ENCODE measurements around the gene MCU. TPM values are rescaled to one million over a fixed set of nuclear protein-coding genes. Genes with fewer than 3 reads are reported as not detected.

MCU gene
- total and polyA plus RNA-seq, 2 of the 4 experiments (the other 2 are of a cell fraction) = 36.2 to 36.7 TPM

DNA sequence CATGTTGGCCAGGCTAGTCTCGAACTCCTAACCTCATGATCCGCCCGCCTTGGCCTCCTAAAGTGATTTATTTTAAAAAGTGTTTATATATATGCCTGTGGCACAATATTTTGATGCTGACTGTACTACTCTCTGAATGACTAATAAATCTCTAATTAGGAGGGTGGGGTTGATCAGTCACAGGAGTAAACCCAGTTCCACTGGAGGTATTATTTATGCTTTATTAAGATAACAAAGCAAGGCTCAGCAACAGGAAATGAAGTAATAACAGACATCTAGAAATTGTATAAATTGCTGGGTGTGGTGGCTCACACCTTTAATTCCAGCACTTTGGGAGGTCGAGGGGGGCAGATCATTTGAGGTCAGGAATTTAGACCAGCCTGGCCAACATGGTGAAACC, 26.0 kb upstream of the MCU start:
- no peaks in the 10 kb centered on the region for H3K79me1 ChIP-seq (ENCODE audit: low read depth in 1 of 2, low read length in 2 of 2)
- no peak overlapping the region for H2BK5ac ChIP-seq (ENCODE audit: low read depth, low read length, poor library complexity, severe bottlenecking)
- no peaks in the 10 kb centered on the region for H3K9me1 ChIP-seq (ENCODE audit: insufficient read depth, low read length)
- no peaks in the 10 kb centered on the region for H3K27me3 ChIP-seq (ENCODE audit: control insufficient read depth, insufficient read depth, low read length)
- H3K36me3 ChIP-seq (ENCODE audit: control insufficient read depth, insufficient read depth, low read length) = no peaks in the 10 kb centered on the region
- H4K5ac ChIP-seq (ENCODE audit: low read depth, low read length) = no peak overlapping the region
- in situ Hi-C loops (cut with MboI; ENCODE audit: low sequenced_read_pairs) = no loop called here
- H3K14ac ChIP-seq (replicated peaks; ENCODE audit: low read depth, low read length) = no peak overlapping the region
- H4K20me1 ChIP-seq (ENCODE audit: insufficient read depth, low read length) = no peaks in the 10 kb centered on the region
- H3K18ac ChIP-seq (ENCODE audit: low read depth, low read length) = no peak overlapping the region
- no peak overlapping the region for H3K27ac ChIP-seq (ENCODE audit: insufficient read depth, low read length)
- no peaks in the 10 kb centered on the region for H3K9me3 ChIP-seq (ENCODE audit: control insufficient read depth, insufficient read depth, low read length)
- no peak overlapping the region for H3K4me2 ChIP-seq (ENCODE audit: low read depth, low read length)
- dilution Hi-C loops (cut with HindIII; ENCODE audit: low sequenced_read_pairs, unreplicated experiment) = no loop called here
- H4K91ac ChIP-seq (ENCODE audit: insufficient read depth, low read depth, low read length) = no peak overlapping the region
- no TSS peak for BruUV-seq (replicated peaks)
- no peak overlapping the region for H2BK120ac ChIP-seq (ENCODE audit: low read depth, low read length)
- TF ChIP-seq MAFK (IDR thresholded peaks at IDR 0.05; ENCODE audit: low read depth, low read length) (no peak), CHD1 (IDR thresholded peaks at IDR 0.05; ENCODE audit: low read depth, low read length) (no peak), BHLHE40 (IDR thresholded peaks at IDR 0.05; ENCODE audit: low read depth, low read length) (no peak), RAD21 (IDR thresholded peaks at IDR 0.05; ENCODE audit: low read length) (no peak)
- TF ChIP-seq, protein P1, sequence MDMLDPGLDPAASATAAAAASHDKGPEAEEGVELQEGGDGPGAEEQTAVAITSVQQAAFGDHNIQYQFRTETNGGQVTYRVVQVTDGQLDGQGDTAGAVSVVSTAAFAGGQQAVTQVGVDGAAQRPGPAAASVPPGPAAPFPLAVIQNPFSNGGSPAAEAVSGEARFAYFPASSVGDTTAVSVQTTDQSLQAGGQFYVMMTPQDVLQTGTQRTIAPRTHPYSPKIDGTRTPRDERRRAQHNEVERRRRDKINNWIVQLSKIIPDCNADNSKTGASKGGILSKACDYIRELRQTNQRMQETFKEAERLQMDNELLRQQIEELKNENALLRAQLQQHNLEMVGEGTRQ (IDR thresholded peaks at IDR 0.05; ENCODE audit: low read depth, low read length) = no peak
- no peak overlapping the region for H3K9ac ChIP-seq (ENCODE audit: low read depth, low read length)
- H2AK5ac ChIP-seq (ENCODE audit: low read depth, low read length) = peak overlapping the region; percentile 59; the same call in 1 of the 2 replicates
- no peaks in the 10 kb centered on the region for H3K4me1 ChIP-seq (ENCODE audit: control insufficient read depth, insufficient read depth, low read length)
- H2AK9ac ChIP-seq (replicated peaks; ENCODE audit: low read depth, low read length, poor library complexity) = no peak overlapping the region
- H4K8ac ChIP-seq (ENCODE audit: low read depth in 2 of 2, low read length in 2 of 2) = no peak overlapping the region
- ChIA-PET POLR2A (ENCODE audit: unreplicated experiment) (no interaction called here), CTCF (no interaction called here)
- no peak overlapping the region for H3K23ac ChIP-seq (ENCODE audit: low read depth, low read length)
- H3K56ac ChIP-seq (ENCODE audit: extremely low read depth, insufficient read depth, low read length) = no peak overlapping the region
- ATAC-seq (ENCODE audit: low read depth) (peak; percentile 59; the same call in 1 of the 2 replicates), DNase-seq (peak; percentile 51)
- no peak overlapping the region for H3K4me3 ChIP-seq (ENCODE audit: insufficient read depth, low read depth, low read length)
- no peak overlapping the region for H3K4ac ChIP-seq (ENCODE audit: low read depth, low read length)
- H2BK15ac ChIP-seq (ENCODE audit: low read depth, low read length) = no peak overlapping the region
- no peak overlapping the region for H2BK20ac ChIP-seq (ENCODE audit: low read depth, low read length)
- no peak overlapping the region for H2AFZ ChIP-seq (replicated peaks; ENCODE audit: low read length, poor library complexity)
- WGBS, 2 experiments (ENCODE audit: extremely low coverage in 2 of 2, insufficient read length in 1 of 2) = no CpG with 5 or more reads among the region's 4 CpGs
- intact Hi-C loops (cut with micrococcal nuclease) = no loop called here

Measured in IMR-90 (cell line).